ENCODE data around the gene FAM131A. TPM values are rescaled to one million over a fixed set of nuclear protein-coding genes. Genes with fewer than 3 reads are reported as not detected.

The FAM131A gene
- total and polyA plus RNA-seq, 9 of the 15 experiments (the other 6 are each of a cell fraction or from before 2014, with no cell fraction given) = 0.48 to 11.1 (median 4.3) TPM

- Histone ChIP-seq H3K36me3 (ENCODE audit: control insufficient read depth, insufficient read depth, low read length) (peaks cover 36% of the 10 kb centered on the region; the same call in 2 of the 3 replicates), H3K4me3 (no peak overlapping the region), H3K4me2 (ENCODE audit: insufficient read depth, low read length) (no peak overlapping the region), H3K9ac (ENCODE audit: insufficient read depth in 1 of 2, low read depth in 2 of 2, low read length in 2 of 2) (peak overlapping the region in 1 of 2 experiments; percentile 61; a peak in 2 of 4 replicates), H3K9me1 (ENCODE audit: control insufficient read depth, insufficient read depth, low read length) (peaks cover 6% of the 10 kb centered on the region), H3K4me1 (replicated peaks in 1 of 2; ENCODE audit: control insufficient read depth in 2 of 2, insufficient read depth in 2 of 2, low read length in 2 of 2) (peaks cover 43 to 52% of the 10 kb centered on the region in 2 experiments), H3K79me2 (ENCODE audit: control insufficient read depth, insufficient read depth, low read length) (peaks cover 8% of the 10 kb centered on the region; the same call in 2 of the 3 replicates), H3K9me3 (replicated peaks; ENCODE audit: control insufficient read depth, insufficient read depth, low read depth, low read length) (no peaks in the 10 kb centered on the region), H4K20me1 (replicated peaks; ENCODE audit: control insufficient read depth, insufficient read depth, low read length) (no peaks in the 10 kb centered on the region), H2AFZ (ENCODE audit: low read depth, low read length) (no peak overlapping the region), H3K27ac (ENCODE audit: extremely low read depth, low read depth, low read length) (no peak overlapping the region), H3K27me3 (ENCODE audit: control insufficient read depth in 2 of 2, insufficient read depth in 2 of 2, low read length in 2 of 2) (no peaks in the 10 kb centered on the region)
- intact Hi-C loops (cut with micrococcal nuclease) = loop anchor here (1.0 kb wide), 1 partner anchor 18 kb away; no protein-coding TSS in a partner anchor
- in situ Hi-C loops (cut with MboI) = no loop called here
- DNase-seq (ENCODE audit: extremely low read depth in 1 of 4, low spot score in 3 of 4) (no peak), FAIRE-seq (no peak), ATAC-seq (no peak)
- WGBS (ENCODE audit: insufficient coverage, low coverage, missing lambda C conversion rate) = 87% methylated on average over 17 of the region's 24 CpGs
- TF ChIP-seq POLR2G (IDR thresholded peaks at IDR 0.05; ENCODE audit: low read depth, low read length) (peak; percentile 63), RBFOX2 (IDR thresholded peaks at IDR 0.05; ENCODE audit: low read depth, low read length) (peak; percentile 32; the same call in 1 of the 2 replicates), NCOA6 (IDR thresholded peaks at IDR 0.05) (no peak)
- CTCF ChIA-PET (ENCODE audit: low intra/inter-chr PET ratio) = no interaction called here
- POLR2A ChIA-PET = interaction anchor here (0.5 to 1.1 kb wide), 4 partner anchors 8 to 449 kb away, joined by 3 to 6 read pairs (median 3); partner anchors contain the start of gene FAM131A
- no TSS peak for BruUV-seq (replicated peaks)
These were observed 7.3 kb downstream of the FAM131A start for GRCh38 chr3:184344579-184345316.
